HCT116 (cell line): Measurements from ENCODE around the gene RBL1. TPM values are rescaled to one million over a fixed set of nuclear protein-coding genes. Genes with fewer than 3 reads are reported as not detected.

ENCODE experiments used
- ATAC-seq: fragments of 200-7000 bp; cut with Tn5 transposase; 2 replicates; pipeline ENCODE4 v1.9.1; 2020; ENCODE audit warnings: mild to moderate bottlenecking, moderate library complexity
- BruUV-seq: library from RNA; stranded (reverse); fragments of 400-500 nt; replicated peaks from 2 replicates; lab custom pipeline; 2021; lab: Mats Ljungman, UMichigan
- CTCF ChIA-PET: fragments of 300-600 bp; sonication (Branson Sonifier 250); formaldehyde crosslinking; loops from one replicate; lab custom pipeline; 2021; ENCODE audit warnings: antibody characterized with exemption; lab: Charles Lee
- POLR2A ChIA-PET: fragments of 300-600, 350-600 bp; sonication (Branson Sonifier 250); formaldehyde crosslinking; loops from one replicate; lab custom pipeline; 2021; ENCODE audit warnings: antibody characterized with exemption; lab: Charles Lee
- RAD21 ChIA-PET, 2 experiments: fragments of 300-600 bp; sonication (Branson Sonifier 250); formaldehyde crosslinking; loops; one replicate each; lab custom pipeline; 2023; ENCODE audit warnings: low total read pairs in 2 of 2; ENCODE audit not compliant: uncharacterized antibody in 2 of 2, unreplicated experiment in 2 of 2, low non-redundant PET in 1 of 2; lab: Charles Lee
- DNase-seq: peaks from one replicate; pipeline ENCODE4 v3.0.0-alpha.2; 2010; ENCODE audit warnings: low read depth, low spot score
- H2AFZ ChIP-seq: fragments of 200-600 bp; shearing (Covaris generic), sonication (generic); 2 replicates; pipeline ENCODE4 v1.6.1; 2017; ENCODE audit warnings: low read depth, mixed run types, mixed read lengths, antibody characterized with exemption, low read length; ENCODE audit not compliant: poor library complexity, severe bottlenecking
- H3K27ac ChIP-seq: 2 replicates; pipeline ENCODE4 v1.5.1; 2012; ENCODE audit warnings: low read depth, low read length
- H3K27me3 ChIP-seq: fragments of 200-600 bp; sonication (generic); 2 replicates; pipeline ENCODE4 v1.6.1; 2016; ENCODE audit warnings: mixed run types, low read length, mixed read lengths; ENCODE audit not compliant: insufficient read depth
- H3K36me3 ChIP-seq, 2 experiments: fragments of 200-500 bp in 1 of 2; fragments of 200-600 bp in 1 of 2; sonication (Bioruptor generic) in 1 of 2; sonication (generic) in 1 of 2; 2 replicates each; pipeline versions ENCODE4 v1.5.1 to v1.6.1; 2014 to 2016; ENCODE audit warnings: low read length in 2 of 2, inconsistent platforms in 1 of 2, mixed read lengths in 1 of 2, mixed run types in 1 of 2; ENCODE audit not compliant: insufficient read depth in 2 of 2, control insufficient read depth in 1 of 2
- H3K4me1 ChIP-seq, 2 experiments: fragments of 200-600 bp in 1 of 2; sonication (generic) in 1 of 2; 2 replicates each; pipeline versions ENCODE4 v1.5.1 to v1.6.1; 2012 to 2017; ENCODE audit warnings: low read length in 2 of 2, inconsistent platforms in 1 of 2, mild to moderate bottlenecking in 1 of 2, mixed read lengths in 1 of 2, mixed run types in 1 of 2, moderate library complexity in 1 of 2; ENCODE audit not compliant: insufficient read depth in 2 of 2, control insufficient read depth in 1 of 2
- H3K4me2 ChIP-seq: fragments of 200-600 bp; sonication (generic); 2 replicates; pipeline ENCODE4 v1.6.1; 2017; ENCODE audit warnings: mixed run types, low read length, mixed read lengths
- H3K4me3 ChIP-seq, 2 experiments: fragments of 200-600 bp in 1 of 2; sonication (generic) in 1 of 2; replicated peaks in 1 of 2; 2 replicates each; pipeline ENCODE4 v1.5.1; 2011 to 2016; ENCODE audit warnings: low read length in 2 of 2, control low read depth in 1 of 2, low read depth in 1 of 2, mild to moderate bottlenecking in 1 of 2, mixed read lengths in 1 of 2, mixed run types in 1 of 2
- H3K79me2 ChIP-seq: fragments of 200-600 bp; sonication (generic); 2 replicates; pipeline ENCODE4 v1.6.1; 2017; ENCODE audit warnings: mild to moderate bottlenecking, mixed run types, low read length, moderate library complexity, mixed read lengths; ENCODE audit not compliant: insufficient read depth
- H3K9ac ChIP-seq: fragments of 200-600 bp; sonication (generic); 2 replicates; pipeline ENCODE4 v1.6.1; 2016; ENCODE audit warnings: low read length, mixed read lengths
- H3K9me2 ChIP-seq: fragments of 200-600 bp; sonication (generic), shearing (Covaris generic); 2 replicates; pipeline ENCODE4 v1.6.1; 2017; ENCODE audit warnings: mixed run types, mild to moderate bottlenecking, moderate library complexity; ENCODE audit not compliant: insufficient read depth
- H3K9me3 ChIP-seq, 2 experiments: fragments of 200-500 bp in 1 of 2; fragments of 200-600 bp in 1 of 2; sonication (Bioruptor generic) in 1 of 2; sonication (generic) in 1 of 2; 2 replicates each; pipeline ENCODE4 v1.6.1; 2014 to 2017; ENCODE audit warnings: low read length in 2 of 2, mixed read lengths in 2 of 2, inconsistent platforms in 1 of 2, low read depth in 1 of 2, mild to moderate bottlenecking in 1 of 2, mixed run types in 1 of 2, moderate library complexity in 1 of 2; ENCODE audit not compliant: control insufficient read depth in 1 of 2, insufficient read depth in 1 of 2
- H4K20me1 ChIP-seq: fragments of 200-600 bp; sonication (generic), shearing (Covaris generic); 2 replicates; pipeline ENCODE4 v1.6.1; 2017; ENCODE audit warnings: mixed run types, mild to moderate bottlenecking, moderate library complexity; ENCODE audit not compliant: insufficient read depth
- CTCF ChIP-seq, 3 experiments: fragments of 200-600 bp in 1 of 3; sonication (generic) in 1 of 3; IDR thresholded peaks in 2 of 3; conservative IDR thresholded peaks in 1 of 3; 2 replicates each; pipeline ENCODE4 v1.5.1; 2012 to 2017; ENCODE audit warnings: low read depth in 2 of 3, low read length in 2 of 3, antibody characterized with exemption in 1 of 3, borderline replicate concordance in 1 of 3, control low read depth in 1 of 3, mild to moderate bottlenecking in 1 of 3, mixed read lengths in 1 of 3, mixed run types in 1 of 3, moderate library complexity in 1 of 3; ENCODE audit not compliant: insufficient read depth in 1 of 3
- EGR1 ChIP-seq: IDR thresholded peaks from 2 replicates; pipeline ENCODE4 v1.6.1; 2012; ENCODE audit warnings: low read depth
- ELF1 ChIP-seq: IDR thresholded peaks from 2 replicates; pipeline ENCODE4 v1.6.1; 2012; ENCODE audit warnings: low read depth, borderline replicate concordance
- EZH2 ChIP-seq: fragments of 200-600 bp; sonication (generic); IDR thresholded peaks from 2 replicates; pipeline ENCODE4 v1.6.1; 2017; ENCODE audit warnings: antibody characterized with exemption, mixed run types
- FOSL1 ChIP-seq: IDR thresholded peaks from 2 replicates; pipeline ENCODE4 v1.6.1; 2012; ENCODE audit warnings: low read depth
- JUND ChIP-seq: IDR thresholded peaks from 2 replicates; pipeline ENCODE4 v1.6.1; 2012
- MAX ChIP-seq: IDR thresholded peaks from 2 replicates; pipeline ENCODE4 v1.6.1; 2012
- POLR2AphosphoS5 ChIP-seq: IDR thresholded peaks from 2 replicates; pipeline ENCODE4 v1.6.1; 2011; ENCODE audit warnings: mild to moderate bottlenecking, low read depth, low read length, moderate library complexity
- RAD21 ChIP-seq: IDR thresholded peaks from 2 replicates; pipeline ENCODE4 v1.6.1; 2012; ENCODE audit warnings: low read depth, mild to moderate bottlenecking
- SIN3A ChIP-seq: IDR thresholded peaks from 2 replicates; pipeline ENCODE4 v1.6.1; 2012; ENCODE audit warnings: low read depth
- SRF ChIP-seq: IDR thresholded peaks from 2 replicates; pipeline ENCODE4 v1.6.1; 2012; ENCODE audit warnings: low read depth
- ZBTB33 ChIP-seq: IDR thresholded peaks from 2 replicates; pipeline ENCODE4 v1.6.1; 2011; ENCODE audit warnings: mild to moderate bottlenecking, low read length, moderate library complexity; ENCODE audit not compliant: insufficient replicate concordance; ENCODE audit errors: extremely low read depth
- ZFX ChIP-seq: fragments of 450-650 bp; IDR thresholded peaks from 2 replicates; pipeline ENCODE4 v1.6.1; 2017
- ZNF274 ChIP-seq: fragments of 200-500 bp; sonication (Bioruptor generic); IDR thresholded peaks from 2 replicates; pipeline ENCODE4 v1.6.1; 2014; ENCODE audit warnings: mild to moderate bottlenecking, low read depth, low read length, inconsistent platforms
- intact Hi-C: fragments of 100-400 bp; cut with micrococcal nuclease; formaldehyde crosslinking; loops from 2 replicates; pipeline ENCODE4 v1.10.0; 2022
- total RNA-seq: library from RNA; stranded (reverse); gene quantifications from one replicate; pipeline ENCODE4 v1.2.1, GENCODE V29; 2021; ENCODE audit not compliant: unreplicated experiment
- TF ChIP-seq, protein P1 (sequence below): IDR thresholded peaks from 2 replicates; pipeline ENCODE4 v1.6.1; 2012; ENCODE audit warnings: low read depth

RBL1 gene
- total RNA-seq, 1 experiment from 2014 or later = 16.9 TPM

DNA sequence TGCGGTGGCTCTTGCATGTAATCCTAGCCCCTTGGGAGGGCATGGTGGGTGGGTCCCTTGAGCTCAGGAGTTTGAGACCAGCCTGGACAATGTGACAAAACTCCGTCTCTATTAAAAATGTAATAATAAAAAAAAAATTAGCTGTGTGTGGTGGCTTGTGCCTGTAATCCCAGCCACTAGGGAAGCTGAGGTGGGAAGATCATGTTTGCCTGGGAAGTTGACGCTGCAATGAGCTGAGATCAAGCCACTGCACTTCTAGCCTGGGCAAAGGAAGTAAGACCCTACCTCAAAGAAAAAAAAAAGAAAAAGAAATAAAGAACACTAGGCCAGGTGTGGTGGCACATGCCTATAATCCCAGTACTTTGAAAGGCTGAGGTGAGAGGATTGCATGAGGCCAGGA is 139.8 kb downstream of the RBL1 start (continued):
- TF ChIP-seq ZBTB33 = no peak
- no peak for TF ChIP-seq SRF
- TF ChIP-seq FOSL1 = no peak
- TF ChIP-seq SIN3A = no peak
- no peak for TF ChIP-seq POLR2AphosphoS5
- TF ChIP-seq EZH2 = no peak
- TF ChIP-seq EGR1 = no peak
- no peak for TF ChIP-seq ZNF274

- no peak for DNase-seq
- H3K36me3 ChIP-seq = no peaks in the 10 kb centered on the region
- H3K4me3 ChIP-seq = peak overlapping the region; percentile 38 to 65
- POLR2A ChIA-PET = no interaction called here
- H4K20me1 ChIP-seq = no peaks in the 10 kb centered on the region
- H2AFZ ChIP-seq = peak overlapping the region; percentile 56
- no peaks in the 10 kb centered on the region for H3K27me3 ChIP-seq
- CTCF ChIA-PET = no interaction called here
- ATAC-seq = peak; percentile 18
- H3K79me2 ChIP-seq = no peaks in the 10 kb centered on the region
- H3K4me1 ChIP-seq = peaks cover 15 to 19% of the 10 kb centered on the region in 2 experiments
- peak overlapping the region; percentile 70 for H3K4me2 ChIP-seq
- TF ChIP-seq ZFX (no peak), RAD21 (no peak), SRF (no peak), CTCF (IDR thresholded peaks at IDR 0.05 in 2 of 3, conservative IDR thresholded peaks at IDR 0.05 in 1 of 3; ENCODE audit: borderline replicate concordance in 1 of 3, insufficient read depth in 1 of 3, low read depth in 2 of 3, low read length in 2 of 3) (no peak), ELF1 (no peak), JUND (no peak), ZNF274 (no peak), EZH2 (no peak), SIN3A (no peak), MAX (no peak)
- TF ChIP-seq, protein P1, sequence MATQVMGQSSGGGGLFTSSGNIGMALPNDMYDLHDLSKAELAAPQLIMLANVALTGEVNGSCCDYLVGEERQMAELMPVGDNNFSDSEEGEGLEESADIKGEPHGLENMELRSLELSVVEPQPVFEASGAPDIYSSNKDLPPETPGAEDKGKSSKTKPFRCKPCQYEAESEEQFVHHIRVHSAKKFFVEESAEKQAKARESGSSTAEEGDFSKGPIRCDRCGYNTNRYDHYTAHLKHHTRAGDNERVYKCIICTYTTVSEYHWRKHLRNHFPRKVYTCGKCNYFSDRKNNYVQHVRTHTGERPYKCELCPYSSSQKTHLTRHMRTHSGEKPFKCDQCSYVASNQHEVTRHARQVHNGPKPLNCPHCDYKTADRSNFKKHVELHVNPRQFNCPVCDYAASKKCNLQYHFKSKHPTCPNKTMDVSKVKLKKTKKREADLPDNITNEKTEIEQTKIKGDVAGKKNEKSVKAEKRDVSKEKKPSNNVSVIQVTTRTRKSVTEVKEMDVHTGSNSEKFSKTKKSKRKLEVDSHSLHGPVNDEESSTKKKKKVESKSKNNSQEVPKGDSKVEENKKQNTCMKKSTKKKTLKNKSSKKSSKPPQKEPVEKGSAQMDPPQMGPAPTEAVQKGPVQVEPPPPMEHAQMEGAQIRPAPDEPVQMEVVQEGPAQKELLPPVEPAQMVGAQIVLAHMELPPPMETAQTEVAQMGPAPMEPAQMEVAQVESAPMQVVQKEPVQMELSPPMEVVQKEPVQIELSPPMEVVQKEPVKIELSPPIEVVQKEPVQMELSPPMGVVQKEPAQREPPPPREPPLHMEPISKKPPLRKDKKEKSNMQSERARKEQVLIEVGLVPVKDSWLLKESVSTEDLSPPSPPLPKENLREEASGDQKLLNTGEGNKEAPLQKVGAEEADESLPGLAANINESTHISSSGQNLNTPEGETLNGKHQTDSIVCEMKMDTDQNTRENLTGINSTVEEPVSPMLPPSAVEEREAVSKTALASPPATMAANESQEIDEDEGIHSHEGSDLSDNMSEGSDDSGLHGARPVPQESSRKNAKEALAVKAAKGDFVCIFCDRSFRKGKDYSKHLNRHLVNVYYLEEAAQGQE = no peak
- BruUV-seq = TSS peak; percentile 59
- peak overlapping the region; percentile 49 for H3K9ac ChIP-seq
- H3K9me2 ChIP-seq = no peaks in the 10 kb centered on the region
- RAD21 ChIA-PET = no interaction called here
- peak overlapping the region; percentile 47 for H3K27ac ChIP-seq
- intact Hi-C loops = no loop called here
- no peaks in the 10 kb centered on the region for H3K9me3 ChIP-seq
These were observed 143.6 kb downstream of the RBL1 start for GRCh38 chr20:36951979-36952738.
